ENCODE data around the gene SNRNP48. TPM values are rescaled to one million over a fixed set of nuclear protein-coding genes. Genes with fewer than 3 reads are reported as not detected.

The SNRNP48 gene
- polyA plus RNA-seq, 1 donor (not counting 4 experiments of a cell fraction or from before 2014, with no cell fraction given), result 12.2 TPM

DNA sequence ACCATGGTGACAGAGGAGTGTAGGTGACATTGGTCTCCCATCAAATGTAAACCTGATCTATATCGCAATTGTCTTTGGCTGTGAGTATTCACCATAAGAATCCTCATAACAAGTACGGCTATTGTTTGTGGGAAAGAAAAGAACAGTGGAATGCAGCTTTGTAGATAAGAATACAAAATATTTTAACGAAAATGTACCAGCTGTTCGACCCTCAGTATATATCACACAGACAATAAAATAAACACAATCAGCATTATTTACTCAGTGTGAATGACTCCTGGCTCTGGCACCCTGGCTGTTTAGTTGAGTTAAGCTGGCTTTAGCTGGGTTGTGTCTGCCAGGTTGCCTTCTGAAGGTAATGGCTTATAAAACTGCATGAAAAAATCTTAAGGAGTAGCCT, 43.4 kb downstream of the SNRNP48 start:
- Histone ChIP-seq H3K36me3 (ENCODE audit: control insufficient read depth in 2 of 2, extremely low read depth in 1 of 2, insufficient read depth in 2 of 2, low read length in 2 of 2) (no peaks in the 10 kb centered on the region), H3K4me3 (ENCODE audit: control insufficient read depth in 2 of 3, extremely low read depth in 1 of 3, insufficient read depth in 2 of 3, low read depth in 1 of 3, low read length in 3 of 3) (no peak overlapping the region), H3K27ac (ENCODE audit: control insufficient read depth, insufficient read depth, low read length) (no peak overlapping the region), H4K20me1 (ENCODE audit: control insufficient read depth, extremely low read depth, insufficient read depth, low read length) (no peaks in the 10 kb centered on the region), H3K4me2 (ENCODE audit: control insufficient read depth, extremely low read depth, insufficient read depth, low read depth, low read length) (no peak overlapping the region), H3K4me1 (ENCODE audit: control insufficient read depth, extremely low read depth, insufficient read depth, low read length) (no peaks in the 10 kb centered on the region), H3K79me2 (ENCODE audit: control insufficient read depth, insufficient read depth, low read length) (no peaks in the 10 kb centered on the region), H3K9ac (ENCODE audit: control insufficient read depth, extremely low read depth, insufficient read depth, low read length) (no peak overlapping the region), H2AFZ (ENCODE audit: control insufficient read depth, low read length) (no peak overlapping the region), H3K9me1 (ENCODE audit: control insufficient read depth, extremely low read depth, insufficient read depth, low read length) (no peaks in the 10 kb centered on the region), H3K9me3 (ENCODE audit: control insufficient read depth, low read depth, low read length) (no peaks in the 10 kb centered on the region), H3K27me3 (ENCODE audit: control insufficient read depth, extremely low read depth, insufficient read depth, low read length) (no peaks in the 10 kb centered on the region)
- FAIRE-seq (no peak), DNase-seq (ENCODE audit: low read depth, low spot score) (no peak)
- dilution Hi-C loops (cut with MboI; ENCODE audit: extremely low pct_ligation_motif_present, low sequenced_read_pairs), result no loop called here
- no peak for TF ChIP-seq EZH2 (IDR thresholded peaks at IDR 0.05; ENCODE audit: low read length)
- TF ChIP-seq, protein P1, sequence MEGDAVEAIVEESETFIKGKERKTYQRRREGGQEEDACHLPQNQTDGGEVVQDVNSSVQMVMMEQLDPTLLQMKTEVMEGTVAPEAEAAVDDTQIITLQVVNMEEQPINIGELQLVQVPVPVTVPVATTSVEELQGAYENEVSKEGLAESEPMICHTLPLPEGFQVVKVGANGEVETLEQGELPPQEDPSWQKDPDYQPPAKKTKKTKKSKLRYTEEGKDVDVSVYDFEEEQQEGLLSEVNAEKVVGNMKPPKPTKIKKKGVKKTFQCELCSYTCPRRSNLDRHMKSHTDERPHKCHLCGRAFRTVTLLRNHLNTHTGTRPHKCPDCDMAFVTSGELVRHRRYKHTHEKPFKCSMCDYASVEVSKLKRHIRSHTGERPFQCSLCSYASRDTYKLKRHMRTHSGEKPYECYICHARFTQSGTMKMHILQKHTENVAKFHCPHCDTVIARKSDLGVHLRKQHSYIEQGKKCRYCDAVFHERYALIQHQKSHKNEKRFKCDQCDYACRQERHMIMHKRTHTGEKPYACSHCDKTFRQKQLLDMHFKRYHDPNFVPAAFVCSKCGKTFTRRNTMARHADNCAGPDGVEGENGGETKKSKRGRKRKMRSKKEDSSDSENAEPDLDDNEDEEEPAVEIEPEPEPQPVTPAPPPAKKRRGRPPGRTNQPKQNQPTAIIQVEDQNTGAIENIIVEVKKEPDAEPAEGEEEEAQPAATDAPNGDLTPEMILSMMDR (optimal IDR thresholded peaks at IDR 0.05 in 1 of 3, IDR thresholded peaks at IDR 0.05 in 1 of 3, conservative IDR thresholded peaks at IDR 0.05 in 1 of 3; ENCODE audit: extremely low read depth in 1 of 3, insufficient read depth in 2 of 3, low read length in 3 of 3), result no peak

DNA sequence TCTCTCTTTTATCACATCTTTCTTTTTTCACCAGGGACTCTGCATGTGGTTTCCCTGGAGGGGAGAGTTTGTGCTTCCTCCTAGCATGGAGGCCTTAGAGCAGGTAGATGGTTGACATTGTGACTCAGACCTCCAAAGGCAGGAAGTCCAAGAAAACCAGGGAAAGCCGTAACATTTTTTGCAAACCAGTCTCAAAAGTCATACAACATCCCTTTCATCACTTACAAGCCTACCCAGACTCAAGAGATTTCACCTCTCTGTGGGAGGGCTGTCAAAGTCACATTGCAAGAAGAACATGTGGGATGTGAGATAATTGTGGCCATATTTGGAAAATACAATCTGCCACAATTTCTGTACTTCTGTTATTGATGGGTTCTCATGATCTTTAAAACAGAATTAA, 46.2 kb downstream of the SNRNP48 start:
- no peaks in the 10 kb centered on the region for H3K36me3 ChIP-seq (ENCODE audit: control insufficient read depth in 2 of 2, extremely low read depth in 1 of 2, insufficient read depth in 2 of 2, low read length in 2 of 2)
- no peaks in the 10 kb centered on the region for H3K79me2 ChIP-seq (ENCODE audit: control insufficient read depth, insufficient read depth, low read length)
- no peaks in the 10 kb centered on the region for H3K9me1 ChIP-seq (ENCODE audit: control insufficient read depth, extremely low read depth, insufficient read depth, low read length)
- no peak for FAIRE-seq
- H3K4me2 ChIP-seq (ENCODE audit: control insufficient read depth, extremely low read depth, insufficient read depth, low read depth, low read length), result no peak overlapping the region
- no peak for TF ChIP-seq EZH2 (IDR thresholded peaks at IDR 0.05; ENCODE audit: low read length)
- TF ChIP-seq, protein P1 (optimal IDR thresholded peaks at IDR 0.05 in 1 of 3, IDR thresholded peaks at IDR 0.05 in 1 of 3, conservative IDR thresholded peaks at IDR 0.05 in 1 of 3; ENCODE audit: extremely low read depth in 1 of 3, insufficient read depth in 2 of 3, low read length in 3 of 3), result no peak
- H4K20me1 ChIP-seq (ENCODE audit: control insufficient read depth, extremely low read depth, insufficient read depth, low read length), result no peaks in the 10 kb centered on the region
- H3K4me3 ChIP-seq (ENCODE audit: control insufficient read depth in 2 of 3, extremely low read depth in 1 of 3, insufficient read depth in 2 of 3, low read depth in 1 of 3, low read length in 3 of 3), result no peak overlapping the region
- no peak for DNase-seq (ENCODE audit: low read depth, low spot score)
- H3K4me1 ChIP-seq (ENCODE audit: control insufficient read depth, extremely low read depth, insufficient read depth, low read length), result peaks cover 11% of the 10 kb centered on the region
- H3K9ac ChIP-seq (ENCODE audit: control insufficient read depth, extremely low read depth, insufficient read depth, low read length), result no peak overlapping the region
- dilution Hi-C loops (cut with MboI; ENCODE audit: extremely low pct_ligation_motif_present, low sequenced_read_pairs), result no loop called here
- no peaks in the 10 kb centered on the region for H3K9me3 ChIP-seq (ENCODE audit: control insufficient read depth, low read depth, low read length)
- H2AFZ ChIP-seq (ENCODE audit: control insufficient read depth, low read length), result no peak overlapping the region
- no peak overlapping the region for H3K27ac ChIP-seq (ENCODE audit: control insufficient read depth, insufficient read depth, low read length)
- no peaks in the 10 kb centered on the region for H3K27me3 ChIP-seq (ENCODE audit: control insufficient read depth, extremely low read depth, insufficient read depth, low read length)
